Forelimb muscle (tissue), 1 donor: ENCODE results near the gene SERPINA10. TPM values are rescaled to one million over a fixed set of nuclear protein-coding genes. Genes with fewer than 3 reads are reported as not detected.
A peak's percentile ranks its signal among the peaks of the same experiment; 100 is the strongest.

Experiments used
- DNase-seq: peaks from one replicate; pipeline ENCODE4 v3.0.0-alpha.2; 2013; ENCODE audit warnings: low read depth
- polyA plus RNA-seq: library from polyadenylated mRNA; unstranded; fragments of 120-200 nt; gene quantifications from one replicate; pipeline ENCODE4 v1.2.1, GENCODE V29; 2013; ENCODE audit not compliant: insufficient read length

Gene SERPINA10, protein sequence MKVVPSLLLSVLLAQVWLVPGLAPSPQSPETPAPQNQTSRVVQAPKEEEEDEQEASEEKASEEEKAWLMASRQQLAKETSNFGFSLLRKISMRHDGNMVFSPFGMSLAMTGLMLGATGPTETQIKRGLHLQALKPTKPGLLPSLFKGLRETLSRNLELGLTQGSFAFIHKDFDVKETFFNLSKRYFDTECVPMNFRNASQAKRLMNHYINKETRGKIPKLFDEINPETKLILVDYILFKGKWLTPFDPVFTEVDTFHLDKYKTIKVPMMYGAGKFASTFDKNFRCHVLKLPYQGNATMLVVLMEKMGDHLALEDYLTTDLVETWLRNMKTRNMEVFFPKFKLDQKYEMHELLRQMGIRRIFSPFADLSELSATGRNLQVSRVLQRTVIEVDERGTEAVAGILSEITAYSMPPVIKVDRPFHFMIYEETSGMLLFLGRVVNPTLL
- polyA plus RNA-seq: 0.03 TPM

DNA sequence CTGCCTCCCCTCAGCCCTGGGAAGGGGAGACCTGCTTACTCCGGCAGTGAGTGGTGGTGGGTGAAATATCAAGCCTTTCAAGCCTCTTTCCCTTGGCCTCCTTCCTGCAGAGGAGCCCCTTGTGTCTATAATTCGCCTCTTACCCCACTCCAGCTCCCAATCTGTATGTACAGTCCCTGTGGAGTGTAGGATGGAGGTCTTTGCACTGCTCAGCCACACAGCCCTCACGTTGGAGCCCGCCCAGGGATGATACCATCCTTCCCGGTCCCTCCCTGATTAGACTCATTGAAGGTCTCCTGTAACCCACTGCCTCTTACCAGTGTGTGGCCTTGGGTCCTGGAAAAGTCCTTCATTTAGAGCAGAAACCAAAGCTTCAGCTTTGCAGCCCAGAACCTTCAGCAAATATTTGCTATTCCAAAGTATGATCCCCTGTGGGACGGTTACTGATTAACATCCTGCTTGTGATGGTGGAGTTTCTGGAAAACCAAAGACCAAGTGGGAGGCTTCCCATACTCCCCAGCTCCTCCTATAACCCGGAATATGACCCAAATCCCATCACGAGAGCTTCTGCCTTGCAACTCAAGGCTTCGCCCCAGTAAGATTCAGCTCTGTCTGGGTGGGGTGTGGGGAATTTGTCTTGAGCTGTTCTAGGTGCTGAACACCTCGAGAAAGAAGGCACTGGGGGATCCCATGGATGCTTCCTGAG is at the start of gene SERPINA10:
Gene SERPINA10 (minus strand): TSS at position 397 of the 706 bp plus-strand sequence. CDS start 2,675 bp downstream, outside the sequence.
- DNase-seq: no peak

DNA sequence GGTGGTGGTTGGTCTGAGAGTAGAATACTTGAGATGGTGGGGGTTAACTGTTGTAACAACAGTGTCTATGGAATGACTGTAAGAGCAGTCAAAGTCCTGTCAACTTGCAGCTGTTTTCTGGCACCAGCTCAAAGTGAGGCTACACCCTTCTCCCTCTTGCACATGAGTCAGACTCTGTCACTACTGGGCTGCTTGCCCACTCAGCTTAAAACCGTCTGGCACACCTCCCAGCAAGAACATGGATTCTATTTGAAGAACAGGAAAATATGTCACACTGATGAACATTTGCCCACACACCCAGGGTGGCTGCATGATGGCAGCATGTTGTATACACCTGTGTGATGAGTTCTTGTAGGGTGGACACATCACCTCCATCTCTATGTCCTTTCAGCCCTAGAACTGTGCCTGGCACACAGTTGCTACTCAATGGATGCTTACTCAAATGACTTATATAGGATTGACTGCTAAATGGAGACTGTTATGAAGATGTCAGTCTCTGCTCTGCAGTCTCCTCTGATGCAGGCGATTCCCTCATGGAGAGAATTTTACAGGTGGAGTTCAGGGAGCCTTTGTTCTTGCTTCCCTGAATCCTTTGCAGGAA is 49.4 kb upstream of the SERPINA10 start:
- peak; percentile 78 for DNase-seq

DNA sequence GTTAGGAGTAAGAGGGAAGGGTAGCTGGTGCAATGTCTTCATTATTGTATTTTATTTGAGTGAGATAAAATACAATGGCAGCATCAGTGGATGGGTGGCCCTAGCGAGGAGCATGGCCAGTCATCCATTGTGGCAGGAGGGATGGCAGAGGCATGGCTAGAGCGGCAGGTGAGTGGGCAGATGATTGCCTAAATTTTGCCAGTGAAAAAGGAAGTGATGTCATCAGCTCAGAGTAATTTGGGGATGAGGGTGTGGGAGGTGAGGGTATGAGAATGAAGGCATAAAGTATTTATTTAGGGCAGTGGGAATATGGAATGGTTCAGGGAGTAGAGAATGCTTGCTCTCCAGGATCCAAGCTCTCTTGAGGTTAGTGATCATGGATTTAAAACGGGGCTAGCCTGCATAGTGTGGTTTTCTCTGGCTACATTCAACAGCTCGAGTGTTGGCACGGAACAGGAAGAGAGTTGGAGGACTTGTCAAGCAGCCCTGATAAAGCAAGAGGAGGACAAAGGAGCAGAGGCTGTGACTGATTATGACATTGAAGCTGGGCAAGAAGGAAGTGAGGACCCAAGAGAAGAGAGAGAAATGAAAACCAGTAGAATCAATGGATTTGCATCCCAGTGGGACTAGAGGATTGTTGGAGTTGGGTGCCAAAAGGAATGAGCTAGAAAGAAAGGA is 48.7 kb upstream of the SERPINA10 start:
- DNase-seq: no peak

DNA sequence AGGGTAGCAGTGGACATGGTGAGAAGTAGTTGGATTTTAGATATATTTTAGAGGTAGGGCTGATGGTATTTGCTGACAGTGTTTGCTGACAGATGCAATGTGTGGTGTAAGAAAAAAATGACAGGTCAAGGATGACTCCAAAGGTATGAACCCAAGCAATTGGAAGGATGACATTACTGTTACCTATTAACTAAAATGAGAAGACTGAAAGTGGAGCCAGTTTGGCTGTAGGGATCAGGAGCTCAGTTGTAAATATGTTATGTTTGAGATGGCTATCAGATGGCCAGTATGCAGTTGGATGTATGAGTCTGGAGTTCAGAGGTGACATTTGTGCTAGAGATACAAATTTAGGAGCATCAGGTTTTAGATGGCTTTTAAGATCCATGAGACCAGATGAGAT is 47.5 kb upstream of the SERPINA10 start:
- DNase-seq: no peak

DNA sequence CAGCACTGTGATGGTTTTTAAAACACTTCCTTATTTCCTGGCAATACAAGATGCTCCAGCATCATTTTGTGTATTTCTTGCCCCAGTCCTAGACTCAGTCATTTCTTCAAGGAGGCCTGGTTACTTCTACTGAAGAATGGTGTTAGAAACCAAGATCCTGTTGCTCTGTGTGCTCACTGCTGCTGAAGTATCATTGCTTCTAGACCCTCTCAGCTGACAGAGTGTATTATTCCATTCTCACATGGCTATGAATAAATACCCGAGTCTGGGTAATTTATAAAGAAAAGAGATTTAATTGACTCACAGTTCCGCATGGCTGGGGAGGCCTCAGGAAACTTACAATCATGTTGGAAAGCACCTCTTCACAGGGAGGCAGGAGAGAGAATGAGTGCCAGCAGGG is 45.0 kb upstream of the SERPINA10 start:
- no peak for DNase-seq

DNA sequence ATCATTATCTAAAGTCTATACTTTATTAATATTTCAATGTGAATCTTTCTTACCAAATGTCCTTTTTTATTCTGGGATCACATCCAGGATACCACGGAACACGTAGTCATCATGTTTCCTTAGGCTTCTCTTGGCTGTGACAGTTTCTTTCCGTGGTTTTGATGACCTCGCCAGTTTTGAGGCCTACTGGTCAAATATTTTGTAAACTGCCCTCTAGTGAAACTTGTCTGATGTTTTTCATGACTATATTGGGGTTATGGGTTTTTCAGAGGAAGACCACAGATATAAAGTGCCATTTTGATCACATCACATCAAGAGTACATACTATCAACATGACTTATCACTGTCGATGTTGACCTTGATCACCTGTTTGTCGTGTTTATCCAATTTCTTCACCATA is 44.2 kb upstream of the SERPINA10 start:
- no peak for DNase-seq

DNA sequence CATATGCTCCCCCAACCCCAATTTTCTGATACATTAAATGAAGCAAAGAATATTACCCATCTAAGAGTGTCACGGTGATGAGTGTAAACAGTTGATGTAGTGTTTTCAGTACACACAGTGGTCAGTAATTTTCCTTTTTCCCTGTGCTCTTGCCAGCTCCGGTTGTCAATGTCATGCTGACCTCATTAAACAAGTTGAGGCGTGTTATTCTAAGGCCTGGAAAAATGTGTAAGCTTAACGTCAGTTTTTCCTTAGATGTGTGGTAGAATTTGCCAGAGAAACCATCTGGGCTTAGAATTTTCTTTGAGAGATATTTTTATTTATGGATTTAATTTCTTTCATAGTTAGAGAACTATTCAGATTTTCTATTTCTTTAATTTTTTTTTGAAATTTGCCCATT is 41.8 kb upstream of the SERPINA10 start:
- DNase-seq: no peak

DNA sequence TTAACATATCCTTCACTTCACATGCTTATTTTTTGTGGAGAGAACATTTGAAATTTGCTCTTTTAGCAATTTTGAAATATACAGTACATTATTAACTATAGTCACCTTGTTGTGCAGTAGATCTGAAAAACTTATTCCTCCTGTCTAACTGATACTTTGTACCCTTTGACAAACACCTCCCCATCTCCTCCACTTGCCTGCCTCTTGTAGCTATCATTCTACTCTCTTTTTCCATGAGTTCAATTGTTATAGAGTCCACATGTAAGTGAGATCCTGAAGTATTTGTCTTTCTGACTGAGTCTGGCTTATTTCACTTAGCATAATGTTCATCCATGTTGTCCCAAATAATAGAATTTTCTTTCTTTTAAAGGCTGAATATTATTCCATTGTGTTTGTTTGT is 39.5 kb upstream of the SERPINA10 start:
- DNase-seq: no peak

DNA sequence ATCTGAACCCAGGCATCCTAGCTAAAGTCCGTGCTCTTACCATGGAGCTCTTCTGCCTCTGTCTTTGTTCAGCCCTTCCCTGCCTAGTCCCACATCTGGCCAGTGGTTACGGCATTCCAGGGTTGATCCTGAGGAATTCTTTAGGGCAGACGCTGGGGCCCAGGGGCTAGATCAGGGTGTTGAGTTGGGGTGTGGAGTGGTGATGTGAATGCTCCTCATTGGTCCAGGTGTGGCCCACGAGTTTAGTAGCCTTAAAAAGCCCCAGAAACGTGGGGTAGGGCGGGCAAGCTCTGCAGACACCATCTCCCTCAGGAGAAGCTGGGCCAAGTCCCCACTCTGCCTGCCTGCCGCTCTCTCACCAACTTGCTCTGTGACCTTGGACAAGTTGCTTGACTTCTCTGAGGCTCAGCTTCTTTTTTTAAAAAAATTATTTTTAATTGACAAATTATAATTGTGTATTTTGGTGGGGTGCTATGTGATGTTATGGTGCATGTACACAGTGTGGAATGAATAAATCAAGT is 39.1 kb upstream of the SERPINA10 start:
- DNase-seq: no peak

DNA sequence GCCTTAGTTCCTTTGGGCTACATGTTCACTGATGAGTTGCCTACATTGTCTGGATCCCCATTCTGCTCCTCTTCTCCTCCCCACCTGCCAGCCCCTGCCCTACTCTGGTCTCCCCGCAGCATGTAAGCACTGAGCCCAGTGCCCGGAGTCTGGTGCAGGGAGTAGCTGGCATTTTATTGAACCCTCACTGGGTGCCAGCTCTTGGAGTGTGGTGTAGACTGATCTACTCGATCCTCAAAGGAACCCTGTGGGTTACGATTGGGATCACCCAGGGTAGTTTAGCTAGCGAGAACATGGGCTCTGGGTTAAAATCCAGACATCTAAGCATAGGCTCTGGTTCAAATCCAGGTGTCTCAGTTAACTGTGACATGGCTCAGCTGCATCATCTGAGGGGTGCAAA is 38.4 kb upstream of the SERPINA10 start:
- DNase-seq: no peak

DNA sequence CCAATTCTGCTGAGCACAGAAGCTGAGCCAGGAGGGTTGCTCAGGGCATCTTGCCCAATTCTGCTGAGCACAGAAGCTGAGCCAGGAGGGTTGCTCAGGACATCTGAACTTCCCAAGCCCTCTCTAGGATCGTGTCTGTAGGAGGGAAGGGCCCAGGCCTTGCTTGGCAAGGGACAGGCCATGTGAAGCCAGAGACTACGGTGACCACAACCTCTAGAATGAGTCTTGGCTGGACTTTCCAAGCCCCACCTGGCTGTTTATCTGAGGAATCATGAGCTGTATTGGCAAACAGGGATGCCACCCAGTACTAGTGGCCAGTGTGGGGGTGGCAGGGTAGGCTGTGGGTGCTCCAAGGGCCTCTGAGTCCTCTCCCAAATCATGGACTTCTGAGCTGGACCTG is 37.8 kb upstream of the SERPINA10 start:
- no peak for DNase-seq

DNA sequence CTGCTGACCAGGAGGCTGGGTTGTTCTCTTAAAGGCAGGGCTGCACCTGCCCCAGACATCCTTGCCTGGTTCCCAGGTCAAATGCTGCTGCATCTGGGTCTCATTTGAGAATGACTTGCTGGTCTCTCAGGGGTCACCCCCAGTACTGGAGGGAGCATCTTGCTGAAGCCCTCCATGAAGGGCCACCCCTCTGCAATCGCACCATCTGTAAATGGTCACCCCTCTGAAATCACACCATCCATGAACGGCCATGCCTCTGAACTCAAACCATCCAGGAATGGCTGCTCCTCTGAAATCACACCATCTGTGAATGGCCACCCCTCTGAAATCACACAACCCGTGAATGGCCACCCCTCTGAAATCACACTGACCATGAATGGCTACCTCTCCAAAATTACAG is 37.4 kb upstream of the SERPINA10 start:
- DNase-seq: no peak

DNA sequence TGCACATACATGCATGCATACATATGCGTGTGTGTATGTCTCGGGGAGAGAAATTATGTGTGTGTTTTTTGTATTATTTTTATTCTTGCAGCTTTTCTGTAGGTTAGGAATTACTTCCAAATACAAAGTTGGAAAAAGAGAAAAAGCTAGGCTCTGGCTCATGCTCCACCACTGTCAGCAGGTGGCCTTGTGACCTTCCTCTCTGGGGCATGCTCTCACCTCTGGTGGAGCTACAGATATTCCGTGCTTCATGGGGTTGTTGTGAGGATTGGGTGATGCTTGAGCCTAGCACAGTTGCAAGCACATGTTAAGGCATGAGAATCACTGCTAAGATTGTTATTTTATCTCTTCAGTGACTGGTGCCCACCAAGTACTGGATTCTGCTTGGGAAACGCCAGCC is 36.8 kb upstream of the SERPINA10 start:
- DNase-seq: no peak

DNA sequence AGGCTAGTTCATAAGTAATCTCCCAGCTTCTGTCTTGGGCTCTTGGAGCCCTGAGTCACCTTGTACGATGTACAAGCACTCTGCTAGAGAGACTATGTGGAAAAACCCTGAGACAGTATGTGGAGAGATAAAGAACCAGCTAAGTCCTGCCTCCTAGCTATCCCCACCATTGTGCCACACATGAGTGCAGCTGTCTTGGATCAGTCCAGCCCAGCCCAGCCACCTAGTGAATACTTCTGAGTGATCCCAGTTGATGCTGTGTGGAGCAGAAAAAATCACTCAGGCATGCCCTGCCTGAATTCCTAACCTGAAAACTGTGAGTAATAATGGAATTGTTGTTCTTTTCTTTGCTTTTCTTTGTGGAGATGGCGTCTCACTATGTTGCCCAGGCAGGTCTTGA is 35.1 kb upstream of the SERPINA10 start:
- no peak for DNase-seq

DNA sequence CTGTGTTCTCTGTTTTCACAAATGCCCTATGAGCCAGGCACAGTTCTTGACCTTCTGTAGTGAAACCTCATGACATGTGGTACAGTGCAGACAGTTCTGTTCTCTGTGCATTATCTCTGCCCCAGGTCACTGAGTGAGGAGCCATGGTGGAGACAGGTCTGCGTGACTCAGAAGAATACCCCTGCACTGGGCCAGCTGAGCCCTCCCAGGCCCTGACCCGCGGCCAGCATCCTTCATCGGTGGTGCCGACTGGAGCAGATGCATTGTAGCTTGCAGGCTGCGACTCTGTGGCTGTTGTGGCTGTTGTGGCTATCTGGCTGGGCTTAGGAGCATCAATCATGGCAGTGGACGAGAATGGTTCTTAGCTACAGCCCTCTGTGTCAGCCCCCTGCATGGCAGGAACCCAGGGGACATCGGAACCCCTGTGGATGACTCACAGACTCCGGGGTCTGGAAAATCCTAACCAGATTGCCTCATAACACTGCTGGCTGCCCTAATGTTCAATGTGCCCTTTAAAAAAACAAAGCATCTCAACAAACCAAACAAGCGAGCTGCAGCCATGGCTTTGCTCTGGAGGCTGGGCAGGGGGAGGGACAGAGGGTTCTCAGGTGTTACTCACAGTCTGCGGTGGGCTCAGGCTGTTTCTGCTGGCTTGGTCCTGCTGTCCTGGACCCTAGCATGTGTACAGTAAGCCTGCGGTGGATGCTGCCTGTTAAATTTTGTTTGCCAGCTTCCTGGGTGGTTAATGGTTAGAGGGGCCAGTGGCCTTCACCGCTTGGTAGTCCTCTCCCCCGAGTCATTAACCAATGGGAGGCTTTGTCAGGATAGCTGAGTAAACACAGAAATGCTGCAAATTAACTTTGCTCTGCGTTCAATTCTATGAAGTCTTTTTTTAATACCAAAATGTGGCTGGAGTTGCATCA is 29.8 kb upstream of the SERPINA10 start, which contains the start of gene SERPINA6:
Gene SERPINA6 (minus strand): TSS at position 689 of the 923 bp plus-strand sequence. CDS start 8,688 bp downstream, outside the sequence.
- DNase-seq: no peak

DNA sequence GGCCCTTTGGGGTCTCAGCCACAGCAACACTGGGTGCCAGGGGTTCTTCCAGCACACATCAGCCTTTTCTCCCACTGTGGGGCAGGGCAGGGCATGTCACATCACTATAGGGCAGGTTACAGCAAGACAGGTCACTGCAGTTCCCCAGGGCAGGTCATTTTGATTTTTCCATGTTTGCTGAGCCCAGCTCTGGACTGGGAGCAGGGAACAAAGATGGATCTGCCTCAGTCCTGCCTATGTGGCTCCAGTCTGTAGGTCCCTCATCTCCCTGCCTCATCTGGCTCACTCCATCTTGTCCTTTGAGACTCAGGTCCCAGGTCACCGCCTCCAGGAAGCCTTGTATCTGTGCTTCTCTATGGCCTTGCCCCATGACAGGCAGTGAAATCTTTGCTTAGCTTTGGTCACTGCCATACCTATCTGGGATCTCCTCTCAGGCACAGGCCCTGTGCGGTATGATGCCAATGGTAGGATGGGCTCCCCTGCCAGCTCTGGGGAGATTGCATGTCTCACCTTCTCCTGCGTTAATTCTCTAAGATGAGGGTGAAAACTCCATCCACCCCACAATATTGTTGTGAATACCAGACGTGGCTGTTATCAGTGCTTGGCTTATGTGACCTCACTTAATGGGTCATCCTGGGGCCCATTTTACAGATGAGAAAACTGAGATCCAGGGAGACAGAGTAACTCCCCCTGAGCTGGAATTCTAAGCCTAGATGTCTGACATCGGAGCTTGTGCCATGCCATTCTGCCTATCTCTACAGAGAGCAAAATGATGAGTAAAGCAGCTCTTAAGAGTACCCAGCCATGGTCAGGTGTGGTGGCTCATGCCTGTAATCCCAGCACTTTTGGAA is 28.6 kb upstream of the SERPINA10 start:
- DNase-seq: no peak

DNA sequence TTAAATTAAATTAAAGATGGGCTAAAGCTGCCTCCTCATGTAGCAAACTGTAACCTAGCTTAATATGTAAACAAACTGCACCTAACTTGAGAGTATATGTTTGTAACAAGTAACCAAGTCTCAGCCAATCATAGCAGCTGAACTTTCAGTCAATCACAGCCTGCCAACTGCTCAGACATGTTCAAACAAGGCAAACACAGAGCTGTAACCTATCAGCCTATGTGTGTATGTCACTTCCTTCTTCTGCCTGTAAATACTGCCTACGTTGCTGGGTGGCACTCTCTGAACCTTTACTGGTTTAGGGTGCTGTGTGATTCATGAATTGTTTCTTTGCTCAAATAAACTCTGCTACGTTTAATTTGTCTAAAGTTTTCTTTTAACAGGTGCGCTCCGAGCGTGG is 27.2 kb upstream of the SERPINA10 start:
- no peak for DNase-seq

DNA sequence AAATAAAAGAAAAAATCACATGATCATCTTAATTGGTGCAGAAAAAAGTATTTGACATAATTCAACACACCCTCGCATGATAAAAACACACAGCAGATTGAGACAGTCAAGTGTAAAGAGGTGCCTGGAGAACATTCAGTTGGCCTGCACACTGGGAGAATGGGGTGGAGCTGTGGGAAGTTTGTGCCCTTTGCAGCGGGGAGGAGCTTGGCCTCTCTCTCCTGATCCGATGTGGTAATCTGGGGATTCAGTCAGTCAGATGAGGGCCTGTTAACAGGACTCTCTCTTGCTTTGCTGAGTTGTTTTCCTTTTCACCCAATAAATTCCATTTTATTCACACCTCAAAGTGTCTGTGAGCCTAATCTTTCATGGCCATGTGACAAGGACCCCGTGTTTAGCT is 24.2 kb upstream of the SERPINA10 start:
- no peak for DNase-seq

DNA sequence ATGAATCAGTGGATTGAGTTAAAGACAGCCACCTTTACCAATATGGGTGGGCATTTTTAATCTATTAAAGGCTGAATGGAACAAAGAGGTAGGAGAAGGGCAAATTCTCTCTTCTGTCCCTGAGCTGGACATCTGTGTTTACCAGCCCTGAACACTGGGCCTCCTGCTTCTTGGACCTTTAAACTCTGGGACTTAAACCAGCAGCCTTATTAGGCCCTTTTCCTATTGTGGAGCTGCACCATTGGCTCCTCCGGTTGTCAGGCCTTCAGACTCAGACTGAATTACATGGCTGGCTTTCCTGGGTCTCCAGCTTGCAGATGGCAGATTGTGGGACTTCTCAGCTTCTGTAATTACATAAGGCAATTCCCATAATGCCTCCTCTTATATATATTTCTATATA is 23.6 kb upstream of the SERPINA10 start:
- no peak for DNase-seq

DNA sequence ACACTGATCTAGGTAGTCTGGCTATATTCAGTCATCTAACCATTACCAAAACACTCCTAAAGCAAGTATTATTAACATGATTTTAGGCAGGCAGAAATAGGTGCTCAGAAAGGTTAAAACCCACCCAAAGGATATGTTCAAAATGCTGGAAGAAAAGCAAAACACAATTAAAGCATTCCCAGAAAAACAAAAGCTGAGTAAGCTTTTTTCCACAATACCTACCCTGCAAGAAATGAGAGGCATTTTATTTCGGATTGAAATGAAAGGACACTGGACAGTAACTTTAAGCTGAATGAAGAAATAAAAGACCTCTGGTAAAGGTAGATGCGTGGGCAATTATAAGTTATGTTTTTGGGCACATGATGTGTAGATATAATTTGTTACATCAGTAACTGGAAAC is 21.8 kb upstream of the SERPINA10 start:
- no peak for DNase-seq
